ENCODE results near the gene TRAF6.

DNA sequence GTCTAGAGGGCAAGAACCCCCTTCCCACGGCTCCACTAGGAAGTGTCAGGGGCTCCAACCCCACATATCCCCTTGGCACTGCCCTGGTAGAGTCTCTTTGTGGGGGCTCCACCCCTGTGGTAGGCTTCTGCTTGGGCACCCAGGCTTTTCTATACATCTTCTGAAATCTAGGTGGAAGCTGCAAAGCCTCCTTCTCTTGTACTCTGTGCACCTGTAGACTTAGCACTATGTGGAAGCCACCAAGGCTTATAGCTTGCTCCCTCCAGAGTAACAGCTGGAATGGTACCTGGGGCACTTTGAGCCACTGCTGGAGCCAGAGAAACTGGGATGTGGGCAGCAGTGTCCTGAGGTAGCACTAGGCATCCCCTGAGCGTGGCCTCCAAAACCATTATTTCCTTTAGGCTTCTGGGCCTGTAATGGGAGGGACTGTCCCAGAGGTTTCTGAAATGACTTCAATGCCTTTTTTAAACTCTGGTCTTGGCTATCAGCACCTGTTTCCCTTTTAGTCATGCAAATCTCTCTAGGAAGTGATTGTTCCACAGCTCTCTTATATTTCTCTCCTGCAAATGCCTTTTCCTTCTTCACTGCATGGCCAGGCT is 68.4 kb downstream of the TRAF6 start:
- TF ChIP-seq, protein P1, sequence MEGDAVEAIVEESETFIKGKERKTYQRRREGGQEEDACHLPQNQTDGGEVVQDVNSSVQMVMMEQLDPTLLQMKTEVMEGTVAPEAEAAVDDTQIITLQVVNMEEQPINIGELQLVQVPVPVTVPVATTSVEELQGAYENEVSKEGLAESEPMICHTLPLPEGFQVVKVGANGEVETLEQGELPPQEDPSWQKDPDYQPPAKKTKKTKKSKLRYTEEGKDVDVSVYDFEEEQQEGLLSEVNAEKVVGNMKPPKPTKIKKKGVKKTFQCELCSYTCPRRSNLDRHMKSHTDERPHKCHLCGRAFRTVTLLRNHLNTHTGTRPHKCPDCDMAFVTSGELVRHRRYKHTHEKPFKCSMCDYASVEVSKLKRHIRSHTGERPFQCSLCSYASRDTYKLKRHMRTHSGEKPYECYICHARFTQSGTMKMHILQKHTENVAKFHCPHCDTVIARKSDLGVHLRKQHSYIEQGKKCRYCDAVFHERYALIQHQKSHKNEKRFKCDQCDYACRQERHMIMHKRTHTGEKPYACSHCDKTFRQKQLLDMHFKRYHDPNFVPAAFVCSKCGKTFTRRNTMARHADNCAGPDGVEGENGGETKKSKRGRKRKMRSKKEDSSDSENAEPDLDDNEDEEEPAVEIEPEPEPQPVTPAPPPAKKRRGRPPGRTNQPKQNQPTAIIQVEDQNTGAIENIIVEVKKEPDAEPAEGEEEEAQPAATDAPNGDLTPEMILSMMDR (IDR thresholded peaks at IDR 0.05; ENCODE audit: low read depth, low read length, missing input control), result no peak
- TF ChIP-seq GABPA (IDR thresholded peaks at IDR 0.05 in 1 of 2, conservative IDR thresholded peaks at IDR 0.05 in 1 of 2), result no peak
- TF ChIP-seq RAD21 (IDR thresholded peaks at IDR 0.05), result no peak
- no peak for TF ChIP-seq REST (IDR thresholded peaks at IDR 0.05)
- no peak for TF ChIP-seq TAF1 (conservative IDR thresholded peaks at IDR 0.05)
- no peak for TF ChIP-seq ATF3 (IDR thresholded peaks at IDR 0.05)
- TF ChIP-seq RXRA (IDR thresholded peaks at IDR 0.05), result no peak
- no peak for TF ChIP-seq MAX (IDR thresholded peaks at IDR 0.05)
- TF ChIP-seq FOXA1 (IDR thresholded peaks at IDR 0.05), result no peak
- no peak for TF ChIP-seq EGR1 (IDR thresholded peaks at IDR 0.05; ENCODE audit: low read depth in 2 of 2)
- TF ChIP-seq ZBTB33 (IDR thresholded peaks at IDR 0.05), result no peak
- TF ChIP-seq JUND (IDR thresholded peaks at IDR 0.05), result no peak
- TF ChIP-seq YY1 (IDR thresholded peaks at IDR 0.05), result no peak
- no peak for TF ChIP-seq SP1 (IDR thresholded peaks at IDR 0.05)
